Fibroblast of lung (primary cell): Measurements from ENCODE around the gene EEF1G. TPM values are rescaled to one million over a fixed set of nuclear protein-coding genes. Genes with fewer than 3 reads are reported as not detected.
"Not testable (repeated sequence)": the region's sequence is repeated elsewhere in the genome, so short reads cannot be mapped to it uniquely, and the experiment has no call there.

Experiments used
- DNase-seq, 2 donors: peaks; one replicate each; pipeline versions ENCODE4 v3.0.0 to v3.0.0-alpha.2; 2010; ENCODE audit warnings: low read depth in 2 of 2
- H2AFZ ChIP-seq: 2 replicates; pipeline ENCODE4 v1.5.1; 2012; ENCODE audit warnings: low read length, control low read depth, inconsistent platforms
- H3K27ac ChIP-seq: 2 replicates; pipeline ENCODE4 v1.5.1; 2011; ENCODE audit warnings: low read length, control low read depth; ENCODE audit not compliant: insufficient read depth
- H3K27me3 ChIP-seq: 2 replicates; pipeline ENCODE4 v1.5.1; 2011; ENCODE audit warnings: mild to moderate bottlenecking, low read length; ENCODE audit not compliant: control insufficient read depth, insufficient read depth
- H3K36me3 ChIP-seq: 2 replicates; pipeline ENCODE4 v1.5.1; 2011; ENCODE audit warnings: low read length; ENCODE audit not compliant: control insufficient read depth, insufficient read depth
- H3K4me1 ChIP-seq: 2 replicates; pipeline ENCODE4 v1.5.1; 2011; ENCODE audit warnings: low read length; ENCODE audit not compliant: control insufficient read depth, insufficient read depth; ENCODE audit errors: extremely low read depth
- H3K4me2 ChIP-seq: 2 replicates; pipeline ENCODE4 v1.5.1; 2011; ENCODE audit warnings: low read length, control low read depth; ENCODE audit not compliant: insufficient read depth; ENCODE audit errors: extremely low read depth
- H3K4me3 ChIP-seq, 4 experiments: fragments of 200-600 bp in 1 of 4; sonication (generic) in 1 of 4; replicated peaks in 1 of 4; 2 replicates each; pipeline ENCODE4 v1.5.1; 2011 to 2016; ENCODE audit warnings: low read length in 4 of 4, low read depth in 3 of 4, mild to moderate bottlenecking in 3 of 4, control low read depth in 2 of 4, inconsistent platforms in 1 of 4, mixed read lengths in 1 of 4; ENCODE audit not compliant: insufficient read depth in 1 of 4; ENCODE audit errors: control extremely low read depth in 1 of 4
- H3K79me2 ChIP-seq: 2 replicates; pipeline ENCODE4 v1.5.1; 2012; ENCODE audit warnings: mild to moderate bottlenecking, low read length, inconsistent platforms; ENCODE audit not compliant: control insufficient read depth, insufficient read depth
- H3K9ac ChIP-seq: 2 replicates; pipeline ENCODE4 v1.5.1; 2011; ENCODE audit warnings: mild to moderate bottlenecking, low read length, control low read depth; ENCODE audit not compliant: insufficient read depth
- H3K9me3 ChIP-seq: 2 replicates; pipeline ENCODE4 v1.5.1; 2012; ENCODE audit warnings: low read depth, low read length; ENCODE audit not compliant: control insufficient read depth, insufficient read depth
- H4K20me1 ChIP-seq: 2 replicates; pipeline ENCODE4 v1.5.1; 2011; ENCODE audit warnings: low read length; ENCODE audit not compliant: control insufficient read depth, insufficient read depth; ENCODE audit errors: extremely low read depth
- CTCF ChIP-seq, 2 donors: IDR thresholded peaks in 1 of 2; conservative IDR thresholded peaks in 1 of 2; 1 replicate in 1 of 2; 2 replicates in 1 of 2; pipeline ENCODE4 v1.5.1; 2011 to 2012; ENCODE audit warnings: low read length in 2 of 2, control low read depth in 1 of 2, inconsistent platforms in 1 of 2, low read depth in 1 of 2, mild to moderate bottlenecking in 1 of 2
- EZH2 ChIP-seq: IDR thresholded peaks from 2 replicates; pipeline ENCODE4 v1.5.1; 2012; ENCODE audit warnings: low read length, control low read depth, mild to moderate bottlenecking; ENCODE audit errors: missing control alignments
- polyA plus RNA-seq, 2 donors: library from polyadenylated mRNA; depleted of rRNA in 1 of 2; stranded (reverse) in 1 of 2; unstranded in 1 of 2; fragments of >200 nt; gene quantifications; 2 replicates each; pipeline ENCODE4 v1.2.1, GENCODE V29; 2011 to 2012; ENCODE audit warnings: missing spikeins in 1 of 2
- total RNA-seq: library from RNA; depleted of rRNA; stranded (reverse); fragments of >200 nt; gene quantifications from 2 replicates; pipeline ENCODE4 v1.2.1, GENCODE V29; 2014

Gene EEF1G
- total and polyA plus RNA-seq, 2 donors (not counting 1 experiment from before 2014, with no cell fraction given) = 1,308 to 1,405 TPM

DNA sequence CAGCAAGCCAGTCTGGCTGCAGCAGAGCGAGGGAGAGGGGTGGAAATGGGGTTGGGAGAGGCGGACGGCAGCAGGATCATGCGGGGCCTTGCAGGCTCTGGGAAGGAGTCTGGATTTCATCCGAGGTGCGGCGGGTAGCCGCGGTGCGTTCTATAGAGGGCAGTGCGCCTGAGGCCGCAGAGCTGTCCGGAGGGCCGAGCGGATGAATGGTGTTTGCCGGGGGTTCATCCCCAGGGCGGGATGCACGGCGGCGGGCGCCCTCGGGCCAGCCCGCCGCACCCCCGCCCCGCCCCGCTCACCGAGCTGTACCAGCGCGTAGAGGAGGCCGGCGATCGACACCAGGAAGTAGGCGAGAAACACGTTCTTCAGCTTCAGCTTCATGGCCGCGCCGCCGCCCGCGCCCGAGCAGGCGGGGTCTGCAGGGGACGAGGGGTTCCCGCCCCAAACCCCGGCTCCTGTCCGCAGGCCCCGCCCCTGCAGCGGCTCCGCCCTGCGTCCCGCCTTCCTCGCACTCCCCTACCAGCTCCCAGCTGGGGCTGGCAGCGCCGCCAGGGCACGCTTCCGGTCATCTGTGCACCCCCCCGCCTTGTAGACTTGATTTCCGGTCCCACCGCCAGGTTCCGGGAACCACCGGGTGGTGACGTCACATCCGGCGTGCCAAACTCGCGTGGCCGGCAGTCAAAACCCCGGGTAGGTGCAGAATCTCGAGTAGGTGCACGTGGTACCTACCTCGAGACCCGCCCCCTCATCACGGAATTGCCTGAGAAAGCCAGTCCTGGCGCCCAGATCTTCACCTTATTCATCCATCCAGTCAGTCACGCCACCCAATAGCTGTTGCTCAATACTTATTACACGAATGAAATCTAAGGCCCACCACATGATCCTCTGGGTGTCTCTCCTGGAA is 48.1 kb upstream of the EEF1G start, which contains the start of gene B3GAT3:
B3GAT3 (minus strand) TSS at position 420 of the 904 bp plus-strand sequence; CDS start at position 381, 39 bp downstream.
- Histone ChIP-seq H3K36me3 (peaks cover 7% of the 10 kb centered on the region), H3K27ac (peak within 1 kb of the TSS; percentile 70), H3K27me3 (no peaks in the 10 kb centered on the region), H3K9ac (peak within 1 kb of the TSS; percentile 64), H3K4me2 (peak within 1 kb of the TSS; percentile 98), H3K9me3 (no peaks in the 10 kb centered on the region), H3K79me2 (peaks cover 4% of the 10 kb centered on the region), H3K4me3 (peak within 1 kb of the TSS; percentile 84 to 95 (median 86)), H2AFZ (peak within 1 kb of the TSS; percentile 25), H3K4me1 (peaks cover 4% of the 10 kb centered on the region), H4K20me1 (no peaks in the 10 kb centered on the region)
- DNase-seq = peak; percentile 98 to 99
- TF ChIP-seq CTCF (conservative IDR thresholded peaks at IDR 0.05 in 1 of 2, IDR thresholded peaks at IDR 0.05 in 1 of 2; ENCODE audit: low read depth in 1 of 2, low read length in 2 of 2) = no peak
- no peak for TF ChIP-seq EZH2

- TF ChIP-seq EZH2 = no peak
- no peak for TF ChIP-seq CTCF (conservative IDR thresholded peaks at IDR 0.05 in 1 of 2, IDR thresholded peaks at IDR 0.05 in 1 of 2; ENCODE audit: low read depth in 1 of 2, low read length in 2 of 2)
- peak overlapping the region; percentile 25 for H2AFZ ChIP-seq
- peak overlapping the region; percentile 98 for H3K4me2 ChIP-seq
- H3K79me2 ChIP-seq = peaks cover 4% of the 10 kb centered on the region
- peak overlapping the region; percentile 70 for H3K27ac ChIP-seq
- H3K4me1 ChIP-seq = peaks cover 4% of the 10 kb centered on the region
- H3K36me3 ChIP-seq = peaks cover 8% of the 10 kb centered on the region
- H3K9ac ChIP-seq = peak overlapping the region; percentile 64
- H3K4me3 ChIP-seq = peak overlapping the region; percentile 84 to 95 (median 86)
- no peaks in the 10 kb centered on the region for H3K9me3 ChIP-seq
- no peak for DNase-seq
- H3K27me3 ChIP-seq = no peaks in the 10 kb centered on the region
- no peaks in the 10 kb centered on the region for H4K20me1 ChIP-seq
These were observed 47.4 kb upstream of the EEF1G start for GRCh38 chr11:62621027-62621566.

DNA sequence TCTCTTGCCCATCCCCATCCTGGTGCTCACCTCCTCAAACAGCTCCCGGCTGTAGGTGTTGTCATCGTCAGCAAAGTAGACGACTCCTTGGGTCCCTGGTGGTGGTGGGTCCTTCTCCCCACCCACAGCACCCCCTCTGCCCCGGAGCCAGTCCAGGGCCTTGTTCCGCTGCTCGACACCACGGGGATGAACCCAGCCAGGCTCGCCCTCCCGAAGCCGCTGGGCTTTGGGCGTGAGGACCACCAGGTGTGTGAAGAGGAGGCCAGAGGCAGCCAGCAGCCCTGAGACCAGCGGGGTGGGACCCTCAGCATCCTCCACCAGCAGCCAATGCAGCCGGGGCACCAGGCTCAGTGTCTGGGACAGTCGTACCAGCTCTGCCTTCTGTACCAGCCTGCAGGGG is 43.3 kb upstream of the EEF1G start:
- not testable (repeated sequence) for DNase-seq, H3K9ac ChIP-seq, H3K9me3 ChIP-seq, H3K4me2 ChIP-seq, H3K27me3 ChIP-seq, H3K4me1 ChIP-seq, H3K4me3 ChIP-seq, H2AFZ ChIP-seq, H3K36me3 ChIP-seq, H3K27ac ChIP-seq, H3K79me2 ChIP-seq, H4K20me1 ChIP-seq
